BLaER1 treated with 17β-estradiol and CSF1 and Interleukin-3, amounts not matched to agents 10 nM and 100 nM (cell line): ENCODE data around the gene IFIT3.

ENCODE experiments used
- H3K27ac ChIP-seq, 11 experiments: shearing (Covaris generic); formaldehyde crosslinking; 2 replicates each; pipeline ENCODE4 v1.8.1; 2022
- H3K27me3 ChIP-seq, 11 experiments: shearing (Covaris generic); formaldehyde crosslinking; 2 replicates each; pipeline ENCODE4 v1.8.1; 2022
- H3K36me3 ChIP-seq, 11 experiments: shearing (Covaris generic); formaldehyde crosslinking; 2 replicates each; pipeline ENCODE4 v1.8.1; 2022
- H3K4me1 ChIP-seq, 10 experiments: shearing (Covaris generic); formaldehyde crosslinking; 2 replicates each; pipeline ENCODE4 v1.8.1; 2022
- H3K4me2 ChIP-seq, 11 experiments: shearing (Covaris generic); formaldehyde crosslinking; 2 replicates each; pipeline ENCODE4 v1.8.1; 2022
- H3K4me3 ChIP-seq, 10 experiments: shearing (Covaris generic); formaldehyde crosslinking; 2 replicates each; pipeline ENCODE4 v1.8.1; 2022
- H3K9ac ChIP-seq, 11 experiments: shearing (Covaris generic); formaldehyde crosslinking; 2 replicates each; pipeline ENCODE4 v1.8.1; 2022
- H3K9me3 ChIP-seq, 11 experiments: shearing (Covaris generic); formaldehyde crosslinking; replicated peaks in 1 of 11; 2 replicates each; pipeline ENCODE4 v1.8.1; 2022
- H4K20me1 ChIP-seq, 11 experiments: shearing (Covaris generic); formaldehyde crosslinking; 2 replicates each; pipeline ENCODE4 v1.8.1; 2022
- Cebpa-rat ChIP-seq, 11 experiments: shearing (Covaris generic); IDR thresholded peaks; 2 replicates each; pipeline ENCODE4 v1.8.1; 2022

IFIT3 gene

DNA sequence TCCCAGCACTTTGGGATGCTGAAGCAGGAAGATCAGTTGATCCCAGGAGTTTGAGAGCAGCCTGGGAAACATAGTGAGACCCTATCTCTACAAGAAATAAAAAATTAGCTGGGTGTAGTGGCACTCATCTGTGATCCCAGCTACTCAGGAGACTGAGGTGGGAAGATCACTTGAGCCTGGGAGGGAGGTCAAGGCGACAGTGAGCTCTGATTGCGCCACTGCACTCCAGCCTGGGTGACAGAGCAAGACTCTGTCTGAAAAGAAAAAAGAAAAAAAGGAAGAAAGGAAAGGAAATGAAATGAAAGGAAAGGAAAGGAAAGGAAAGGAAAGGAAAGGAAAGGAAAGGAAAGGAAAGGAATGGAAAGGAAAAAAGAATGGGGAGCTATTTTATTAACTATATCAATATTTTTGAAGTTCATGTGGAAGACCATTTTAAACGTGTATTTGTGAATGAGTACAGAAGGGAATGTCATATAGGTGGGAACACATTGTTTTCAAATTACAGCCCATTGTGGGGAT is 33.0 kb upstream of the IFIT3 start:
- Histone ChIP-seq H3K27ac (peak overlapping the region in 9 of 11 experiments; percentile 41 to 94 (median 87); a peak in 19 of 22 replicates), H4K20me1 (no peaks in the 10 kb centered on the region)

DNA sequence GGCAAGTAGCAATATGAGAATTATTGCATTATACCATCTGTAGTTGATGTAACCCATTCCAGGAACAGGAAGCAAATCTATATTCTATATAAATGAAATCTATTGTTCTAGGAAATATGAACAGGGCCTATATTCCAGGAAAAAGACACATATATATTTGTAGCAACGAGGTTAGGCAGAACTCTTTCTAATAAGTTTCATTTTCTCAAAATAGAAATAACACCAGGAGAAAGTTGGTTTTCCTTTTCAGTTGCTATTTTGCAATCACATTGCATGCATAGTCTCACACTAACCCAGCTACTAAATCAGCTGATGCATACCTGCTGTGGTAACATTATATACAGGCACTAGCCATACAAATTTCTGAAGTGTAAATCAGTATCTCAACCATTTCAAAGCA is 32.2 kb upstream of the IFIT3 start:
- TF ChIP-seq Cebpa-rat (IDR thresholded peaks at IDR 0.05): peak in 2 of 11 experiments; percentile 52 to 61; a peak in 3 of 22 replicates
- no peaks in the 10 kb centered on the region for H4K20me1 ChIP-seq
- peaks cover 13 to 56% (median 32%) of the 10 kb centered on the region in 11 experiments for H3K9me3 ChIP-seq
- peak overlapping the region; percentile 55 to 94 (median 85); a peak in 21 of 22 replicates for H3K27ac ChIP-seq
- H3K36me3 ChIP-seq: no peaks in the 10 kb centered on the region
- H3K4me2 ChIP-seq: peak overlapping the region; percentile 20 to 88 (median 70)
- H3K4me1 ChIP-seq: peaks cover 17 to 69% (median 49%) of the 10 kb centered on the region in 10 experiments
- H3K9ac ChIP-seq: peak overlapping the region in 8 of 11 experiments; percentile 47 to 78 (median 68); a peak in 13 of 22 replicates
- H3K27me3 ChIP-seq: no peaks in the 10 kb centered on the region
- H3K4me3 ChIP-seq: peak overlapping the region in 2 of 10 experiments; percentile 7 to 20; a peak in 4 of 20 replicates

More for the DNA sequence above, 33.0 kb upstream of the IFIT3 start:
- peaks cover 13 to 56% (median 29%) of the 10 kb centered on the region in 11 experiments for H3K9me3 ChIP-seq
- 0 out of 20 replicates have a peak overlapping the region, but pooled peaks of 1 of the 10 experiments have one; percentile 20 for H3K4me3 ChIP-seq
- no peaks in the 10 kb centered on the region for H3K36me3 ChIP-seq
- H3K27me3 ChIP-seq: no peaks in the 10 kb centered on the region
- H3K4me1 ChIP-seq: peaks cover 16 to 61% (median 44%) of the 10 kb centered on the region in 10 experiments
- peak overlapping the region in 4 of 11 experiments; percentile 64 to 78 (median 75); a peak in 5 of 22 replicates for H3K9ac ChIP-seq
- peak overlapping the region in 9 of 11 experiments; percentile 61 to 88 (median 76); a peak in 16 of 22 replicates for H3K4me2 ChIP-seq
- TF ChIP-seq Cebpa-rat (IDR thresholded peaks at IDR 0.05): no peak

DNA sequence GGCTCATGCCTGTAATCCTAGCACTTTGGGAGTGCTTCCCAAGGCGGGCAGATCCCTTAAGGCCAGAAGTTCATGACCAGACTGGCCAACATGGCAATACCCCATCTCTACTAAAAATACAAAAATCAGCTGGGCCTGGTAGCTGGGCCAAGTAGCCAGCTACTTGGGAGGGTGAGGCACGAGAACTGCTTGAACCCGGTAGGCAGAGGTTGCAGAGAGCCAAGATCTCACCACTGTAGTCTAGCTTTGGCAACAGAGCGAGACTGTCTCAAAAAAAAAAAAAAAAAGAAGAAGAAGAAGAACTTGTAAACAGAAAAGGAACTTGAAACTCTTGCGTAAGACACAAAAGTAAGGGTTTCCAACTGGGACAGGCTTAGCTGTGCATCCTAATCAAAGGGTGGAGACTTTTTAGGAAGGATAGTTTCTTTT is 31.6 kb upstream of the IFIT3 start:
- peak; percentile 67 to 97 (median 88); a peak in 21 of 22 replicates for TF ChIP-seq Cebpa-rat (IDR thresholded peaks at IDR 0.05)
- Histone ChIP-seq H3K27ac (peak overlapping the region; percentile 55 to 94 (median 85); a peak in 21 of 22 replicates), H3K4me3 (peak overlapping the region in 3 of 10 experiments; percentile 7 to 31 (median 20); a peak in 5 of 20 replicates), H3K4me2 (peak overlapping the region; percentile 20 to 88 (median 70); a peak in 21 of 22 replicates), H3K36me3 (no peaks in the 10 kb centered on the region), H3K4me1 (peaks cover 23 to 75% (median 56%) of the 10 kb centered on the region in 10 experiments), H3K27me3 (no peaks in the 10 kb centered on the region), H3K9ac (peak overlapping the region in 9 of 11 experiments; percentile 29 to 78 (median 68); a peak in 15 of 22 replicates), H3K9me3 (peaks cover 13 to 56% (median 32%) of the 10 kb centered on the region in 11 experiments), H4K20me1 (no peaks in the 10 kb centered on the region)

DNA sequence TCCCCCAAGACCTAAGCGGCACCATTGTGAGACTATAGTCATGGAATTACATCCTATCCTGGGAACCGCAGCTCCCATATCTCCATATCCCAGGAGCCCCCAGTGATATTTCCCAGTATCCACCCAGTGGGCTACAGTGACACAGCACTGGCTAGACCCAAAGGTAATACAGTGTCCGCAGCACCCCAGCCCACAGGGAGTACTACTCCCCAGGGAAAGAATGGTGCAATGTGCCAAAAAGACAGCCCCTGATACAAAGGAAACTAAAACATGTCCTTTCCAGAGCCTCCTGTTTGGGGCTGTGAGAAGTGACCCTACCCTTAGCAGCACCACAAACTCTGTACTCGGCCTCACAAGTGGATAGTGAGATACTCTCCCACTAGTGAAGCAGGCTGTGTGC is 30.4 kb upstream of the IFIT3 start:
- Histone ChIP-seq H3K9me3 (peaks cover 10 to 47% (median 32%) of the 10 kb centered on the region in 11 experiments), H3K27me3 (no peaks in the 10 kb centered on the region), H3K4me3 (peak overlapping the region in 2 of 10 experiments; percentile 2 to 26; a peak in 1 of 20 replicates), H3K4me2 (peak overlapping the region in 9 of 11 experiments; percentile 61 to 88 (median 76); a peak in 17 of 22 replicates), H4K20me1 (no peaks in the 10 kb centered on the region), H3K9ac (peak overlapping the region in 6 of 11 experiments; percentile 59 to 76 (median 68); a peak in 10 of 22 replicates), H3K4me1 (peaks cover 30 to 76% (median 59%) of the 10 kb centered on the region in 10 experiments), H3K27ac (peak overlapping the region in 10 of 11 experiments; percentile 42 to 94 (median 86); a peak in 19 of 22 replicates), H3K36me3 (no peaks in the 10 kb centered on the region)
- TF ChIP-seq Cebpa-rat (IDR thresholded peaks at IDR 0.05): no peak

DNA sequence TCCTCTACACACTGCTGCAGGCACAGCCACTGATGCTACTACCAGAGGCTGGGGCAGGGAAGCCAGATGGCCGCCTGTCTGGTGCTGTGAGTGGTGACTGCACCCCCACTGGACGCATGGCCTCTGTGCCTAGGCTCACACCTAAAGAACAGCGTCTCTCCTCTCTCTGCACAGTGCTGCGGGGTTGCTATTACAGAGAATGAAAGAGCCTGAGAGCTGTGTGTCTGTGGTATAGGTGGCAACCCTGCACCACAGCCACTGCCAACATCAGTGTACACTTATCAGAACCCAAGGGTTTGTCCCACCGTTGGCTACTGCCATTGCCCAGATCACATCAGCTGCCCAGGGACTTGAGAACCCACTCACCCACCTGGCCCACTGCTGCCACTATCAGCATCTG is 30.0 kb upstream of the IFIT3 start:
- peaks cover 6 to 43% (median 32%) of the 10 kb centered on the region in 11 experiments for H3K9me3 ChIP-seq
- no peaks in the 10 kb centered on the region for H4K20me1 ChIP-seq
- H3K27ac ChIP-seq: peak overlapping the region in 10 of 11 experiments; percentile 42 to 94 (median 86); a peak in 19 of 22 replicates
- H3K9ac ChIP-seq: peak overlapping the region in 5 of 11 experiments; percentile 59 to 76 (median 68); a peak in 7 of 22 replicates
- no peak for TF ChIP-seq Cebpa-rat (IDR thresholded peaks at IDR 0.05)
- H3K27me3 ChIP-seq: no peaks in the 10 kb centered on the region
- peaks cover 34 to 80% (median 63%) of the 10 kb centered on the region in 10 experiments for H3K4me1 ChIP-seq
- no peaks in the 10 kb centered on the region for H3K36me3 ChIP-seq
- peak overlapping the region in 1 of 10 experiments; percentile 2; a peak in 1 of 20 replicates for H3K4me3 ChIP-seq
- peak overlapping the region in 8 of 11 experiments; percentile 67 to 88 (median 78); a peak in 17 of 22 replicates for H3K4me2 ChIP-seq

DNA sequence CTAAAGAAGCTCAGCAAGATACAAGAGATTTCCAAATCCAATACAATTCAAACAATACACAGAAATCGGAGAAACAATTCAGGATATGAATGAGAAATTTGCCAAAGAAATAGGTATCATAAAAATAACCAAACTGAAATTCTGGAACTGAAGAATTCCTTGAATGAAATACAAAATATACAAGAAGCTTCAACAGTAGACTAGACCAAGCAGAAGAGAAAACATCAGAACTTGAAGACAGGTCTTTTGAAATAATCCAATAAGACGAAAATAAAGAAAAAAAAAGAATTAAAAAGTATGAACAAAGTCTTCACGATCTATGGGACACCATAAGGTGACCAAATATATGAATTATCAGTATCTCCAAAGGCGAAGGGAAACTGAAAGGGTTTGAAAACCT is 28.8 kb upstream of the IFIT3 start:
- Histone ChIP-seq H3K4me3 (no peak overlapping the region), H3K9me3 (peaks cover 0 to 36% (median 30%) of the 10 kb centered on the region in 11 experiments; a peak in 19 of 22 replicates), H3K27ac (peak overlapping the region in 3 of 11 experiments; percentile 2 to 85 (median 14); a peak in 2 of 22 replicates), H3K9ac (no peak overlapping the region), H4K20me1 (peaks cover 0 to 5% (median 0%) of the 10 kb centered on the region in 11 experiments; a peak in 2 of 22 replicates), H3K36me3 (no peaks in the 10 kb centered on the region), H3K4me2 (no peak overlapping the region), H3K4me1 (peaks cover 45 to 82% (median 73%) of the 10 kb centered on the region in 10 experiments), H3K27me3 (no peaks in the 10 kb centered on the region)
- no peak for TF ChIP-seq Cebpa-rat (IDR thresholded peaks at IDR 0.05)

DNA sequence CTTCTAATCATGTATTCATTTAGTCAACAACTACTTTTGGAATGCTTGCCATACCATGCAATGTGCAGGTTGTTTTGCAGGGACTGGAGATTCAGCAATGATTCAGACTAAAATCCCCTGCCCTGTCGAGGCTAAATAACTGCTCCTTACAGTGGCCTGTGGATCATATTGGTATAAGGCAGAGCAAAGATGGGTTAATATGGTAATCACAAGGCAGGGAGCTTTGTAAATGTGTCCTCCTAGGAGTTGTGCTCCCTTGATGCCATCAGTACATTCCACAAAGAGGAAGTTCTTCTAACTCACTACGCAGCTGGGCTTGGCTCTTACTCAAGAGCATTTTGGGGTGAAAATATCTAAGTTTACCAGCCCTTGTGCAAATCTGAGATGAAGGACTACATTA is 26.6 kb upstream of the IFIT3 start:
- Histone ChIP-seq H3K9me3 (peaks cover 0 to 37% (median 24%) of the 10 kb centered on the region in 11 experiments; a peak in 19 of 22 replicates), H3K9ac (peak overlapping the region; percentile 68 to 85 (median 79)), H3K27ac (peak overlapping the region; percentile 48 to 93 (median 88); a peak in 21 of 22 replicates), H3K4me1 (peaks cover 35 to 69% (median 55%) of the 10 kb centered on the region in 10 experiments), H3K4me2 (peak overlapping the region; percentile 78 to 97 (median 94)), H3K27me3 (no peaks in the 10 kb centered on the region), H3K36me3 (peaks cover 4 to 9% (median 6%) of the 10 kb centered on the region in 11 experiments; a peak in 18 of 22 replicates), H4K20me1 (peaks cover 0 to 8% (median 0%) of the 10 kb centered on the region in 11 experiments; a peak in 2 of 22 replicates), H3K4me3 (peak overlapping the region; percentile 55 to 73 (median 64))
- TF ChIP-seq Cebpa-rat (IDR thresholded peaks at IDR 0.05): 0 out of 22 replicates have a peak, but pooled peaks of 2 of the 11 experiments have one; percentile 22 to 40

DNA sequence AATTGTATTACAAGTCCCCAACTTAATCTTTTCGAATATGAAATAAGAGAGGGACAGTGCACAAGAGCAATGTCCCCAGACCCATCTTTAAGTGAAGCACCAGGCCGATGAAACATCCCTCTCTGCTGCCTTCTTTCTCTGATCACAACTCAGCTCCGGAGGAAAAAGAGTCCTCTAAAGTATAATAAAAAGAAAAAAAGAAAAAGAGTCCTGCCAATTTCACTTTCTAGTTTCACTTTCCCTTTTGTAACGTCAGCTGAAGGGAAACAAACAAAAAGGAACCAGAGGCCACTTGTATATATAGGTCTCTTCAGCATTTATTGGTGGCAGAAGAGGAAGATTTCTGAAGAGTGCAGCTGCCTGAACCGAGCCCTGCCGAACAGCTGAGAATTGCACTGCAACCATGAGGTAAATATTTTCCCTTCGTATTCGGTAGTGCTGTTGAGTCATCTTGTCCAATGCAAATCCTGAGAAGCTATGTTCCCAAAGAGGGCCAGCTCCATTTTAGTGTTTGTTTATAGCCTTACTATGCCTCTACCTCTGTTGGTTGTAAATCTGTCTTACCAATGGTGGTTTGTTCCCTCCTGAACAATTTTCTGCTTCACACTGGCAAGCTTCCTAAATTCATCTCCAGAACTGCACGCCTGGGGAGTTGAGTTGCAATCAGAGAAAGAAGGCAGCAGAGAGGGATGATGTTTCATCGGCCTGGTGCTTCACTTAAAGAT is 25.9 kb upstream of the IFIT3 start, which contains the start of gene IFIT2:
Gene IFIT2 (plus strand): TSS at position 326 of the 725 bp plus-strand sequence. CDS start 78 bp downstream, at position 404.
- Histone ChIP-seq H3K4me2 (peak within 1 kb of the TSS; percentile 78 to 97 (median 94)), H3K27ac (peak within 1 kb of the TSS; percentile 48 to 93 (median 88); a peak in 21 of 22 replicates), H3K4me3 (peak within 1 kb of the TSS; percentile 55 to 73 (median 64)), H3K27me3 (no peaks in the 10 kb centered on the region), H4K20me1 (peaks cover 0 to 8% (median 0%) of the 10 kb centered on the region in 11 experiments; a peak in 2 of 22 replicates), H3K4me1 (peaks cover 36 to 67% (median 52%) of the 10 kb centered on the region in 10 experiments), H3K9me3 (peaks cover 0 to 38% (median 24%) of the 10 kb centered on the region in 11 experiments; a peak in 19 of 22 replicates), H3K9ac (peak within 1 kb of the TSS; percentile 69 to 85 (median 79)), H3K36me3 (peaks cover 7 to 16% (median 13%) of the 10 kb centered on the region in 11 experiments; a peak in 19 of 22 replicates)
- TF ChIP-seq Cebpa-rat (IDR thresholded peaks at IDR 0.05): no peak
